GM19328 (cell line): ENCODE measurements around the gene PBX4.

Experiments
- ATAC-seq: cut with Tn5 transposase; IDR thresholded peaks from one replicate; pipeline ENCODE4 v1.9.1; 2021; ENCODE audit warnings: mild to moderate bottlenecking, moderate library complexity; ENCODE audit not compliant: unreplicated experiment

The PBX4 gene

GRCh38 chr19:19541616-19542015 is 76.9 kb downstream of the PBX4 start:
- ATAC-seq = no peak

GRCh38 chr19:19540715-19541515 is 77.6 kb downstream of the PBX4 start:
- no peak for ATAC-seq

- ATAC-seq = no peak
Observed at GRCh38 chr19:19540064-19540714, 78.3 kb downstream of the PBX4 start.

- ATAC-seq = no peak
Observed at GRCh38 chr19:19539698-19540063, 78.8 kb downstream of the PBX4 start.

- ATAC-seq = no peak
Observed at GRCh38 chr19:19538785-19539166, 79.7 kb downstream of the PBX4 start.

- no peak for ATAC-seq
Observed at GRCh38 chr19:19538061-19538784, 80.3 kb downstream of the PBX4 start, which contains the start of gene CILP2. Gene CILP2, plus strand, starts transcription at chr19:19538265. Its CDS starts 85 bp downstream, at chr19:19538350.

GRCh38 chr19:19537075-19538048 is 81.1 kb downstream of the PBX4 start:
- ATAC-seq = no peak

GRCh38 chr19:19535311-19536191 is 82.9 kb downstream of the PBX4 start:
- no peak for ATAC-seq

- no peak for ATAC-seq
Observed at GRCh38 chr19:19534556-19535265, 83.8 kb downstream of the PBX4 start.

- no peak for ATAC-seq
Observed at GRCh38 chr19:19533841-19534240, 84.6 kb downstream of the PBX4 start.

- no peak for ATAC-seq
Observed at GRCh38 chr19:19532806-19533701, 85.4 kb downstream of the PBX4 start.

GRCh38 chr19:19531951-19532805 is 86.3 kb downstream of the PBX4 start:
- no peak for ATAC-seq

- ATAC-seq = no peak
Observed at GRCh38 chr19:19530889-19531288, 87.6 kb downstream of the PBX4 start.

GRCh38 chr19:19530423-19530804 is 88.1 kb downstream of the PBX4 start:
- ATAC-seq = no peak

- no peak for ATAC-seq
Observed at GRCh38 chr19:19529783-19530422, 88.6 kb downstream of the PBX4 start.

- no peak for ATAC-seq
Observed at GRCh38 chr19:19528721-19529490, 89.6 kb downstream of the PBX4 start, which contains the start of gene YJEFN3. Gene YJEFN3, plus strand, starts transcription at chr19:19528911. Its CDS starts 22 bp downstream, at chr19:19528933.
